DOHH2 (cell line): ENCODE measurements around the gene GALNT13.

Experiments used
- CTCF ChIP-seq: fragments of 200-600 bp; sonication (generic); IDR thresholded peaks from one replicate; pipeline ENCODE4 v1.5.1; 2014; ENCODE audit warnings: antibody characterized with exemption, mild to moderate bottlenecking, low read depth, low read length; ENCODE audit not compliant: poor library complexity, severe bottlenecking
- EZH2phosphoT487 ChIP-seq: fragments of 200-600 bp; sonication (generic); IDR thresholded peaks from 2 replicates; pipeline ENCODE4 v1.6.1; 2017; ENCODE audit warnings: borderline replicate concordance, mild to moderate bottlenecking, antibody characterized with exemption, low read length, moderate library complexity, mixed read lengths

DNA sequence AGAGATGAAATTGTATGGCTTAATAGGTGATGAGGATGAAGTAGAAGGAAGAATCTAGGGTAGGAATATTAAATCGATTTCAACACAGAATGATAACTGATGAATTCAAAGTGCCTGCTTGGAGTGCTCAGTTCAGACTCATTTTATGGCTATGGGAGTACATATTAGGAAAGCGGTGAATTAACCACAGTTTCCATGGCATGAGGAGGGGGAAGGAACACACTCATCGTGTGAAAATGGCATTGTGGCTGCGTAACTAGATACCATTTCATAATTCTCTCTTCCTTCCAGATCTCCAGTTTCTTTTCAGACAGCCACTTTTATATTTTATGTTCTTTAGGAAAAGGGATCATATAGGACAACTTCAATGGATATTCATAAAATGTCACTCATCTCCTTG lies 594.5 kb downstream of the GALNT13 start:
- TF ChIP-seq CTCF (no peak), EZH2phosphoT487 (no peak)
